Globus pallidus (tissue), 1 donor: ENCODE results near the gene CCDC90B.
"Not testable (repeated sequence)": the region's sequence is repeated elsewhere in the genome, so short reads cannot be mapped to it uniquely, and the experiment has no call there.

Experiments used
- DNase-seq: peaks from one replicate; pipeline ENCODE4 v3.0.0-alpha.2; 2015; ENCODE audit warnings: low spot score

CCDC90B gene

DNA sequence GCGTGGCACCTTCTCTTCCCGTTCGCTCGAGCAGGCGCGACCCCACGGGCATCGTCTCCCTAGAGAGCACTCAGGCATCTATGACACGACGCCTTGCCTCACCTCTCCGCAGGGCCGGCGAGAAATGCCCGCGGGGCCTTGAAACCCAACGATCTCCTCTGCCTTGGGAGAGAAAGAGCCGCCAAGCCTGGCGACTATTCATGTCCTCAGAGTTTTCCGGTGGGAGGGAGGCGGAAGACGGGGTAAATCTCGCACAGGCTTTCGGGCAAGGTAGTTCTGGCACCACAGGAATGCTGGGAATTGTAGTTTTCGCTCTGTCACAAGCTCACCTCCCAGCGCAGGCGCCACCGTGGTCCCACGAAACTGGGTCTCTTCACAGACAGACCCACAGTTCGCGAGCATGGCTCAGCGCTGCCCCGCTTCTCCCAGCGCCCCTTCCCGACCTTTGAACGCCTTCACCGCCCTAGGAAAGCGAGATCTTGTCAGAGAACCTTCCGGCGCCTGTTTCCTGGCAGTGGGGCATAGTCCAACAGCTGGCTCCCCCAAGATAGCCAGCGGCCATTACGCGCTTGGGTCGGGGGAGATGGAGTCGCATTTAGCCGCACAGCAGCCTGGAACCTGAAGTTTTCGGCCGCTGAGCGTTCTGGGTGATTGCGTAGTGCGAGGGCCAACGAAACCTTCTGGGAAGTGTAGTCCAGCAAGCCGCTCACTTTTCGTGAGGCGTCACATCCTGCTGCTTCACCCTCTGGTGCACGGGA lies at the start of gene CCDC90B:
TSS of gene CCDC90B (minus strand) at position 597 of the 758 bp plus-strand sequence. CDS start at position 202, 395 bp downstream.
- peak; percentile 99 for DNase-seq

GRCh38 chr11:83335446-83336070 lies 49.4 kb upstream of the CCDC90B start:
- DNase-seq: no peak

DNA sequence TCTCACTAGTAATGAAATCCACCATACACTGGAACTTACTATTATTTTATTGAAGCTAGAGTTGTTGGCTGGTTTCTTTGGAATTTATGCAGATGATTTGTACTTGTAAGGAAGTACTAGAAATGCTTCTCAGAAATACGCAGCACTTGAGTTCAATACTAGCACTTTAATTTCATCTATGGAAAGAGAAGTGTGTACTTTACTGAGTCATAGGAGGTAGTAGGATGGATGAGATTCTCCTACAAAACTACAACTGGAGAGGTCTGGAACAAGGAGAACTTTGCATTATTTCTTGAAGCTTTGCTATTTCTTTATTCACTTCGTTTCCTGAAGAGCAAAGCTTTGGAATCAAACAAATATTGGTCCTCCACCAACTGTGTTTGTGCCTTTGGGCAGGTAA lies 44.1 kb upstream of the CCDC90B start:
- no peak for DNase-seq

DNA sequence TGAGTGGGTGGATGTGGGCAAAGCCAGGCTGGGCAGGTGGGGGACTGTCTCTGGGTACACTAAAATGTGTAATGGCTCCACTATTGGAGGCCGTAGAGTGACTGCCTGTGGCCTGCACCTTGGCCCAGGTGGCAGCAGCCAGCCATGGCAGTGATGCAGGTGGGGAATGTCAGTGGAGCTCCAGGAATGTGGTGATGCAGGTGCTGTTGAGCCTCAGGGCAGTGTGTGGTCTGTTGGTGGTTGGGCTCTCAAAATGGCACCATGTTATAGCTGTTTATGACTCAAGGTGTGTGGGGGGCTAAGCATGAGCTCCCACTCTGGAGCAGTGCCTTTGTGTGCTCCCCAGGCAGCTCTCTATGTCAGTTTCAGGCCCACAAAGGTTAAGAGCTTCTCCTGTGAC lies 40.2 kb upstream of the CCDC90B start:
- DNase-seq: no peak

- DNase-seq: no peak
Observed at GRCh38 chr11:83319346-83319745, 33.2 kb upstream of the CCDC90B start.

DNA sequence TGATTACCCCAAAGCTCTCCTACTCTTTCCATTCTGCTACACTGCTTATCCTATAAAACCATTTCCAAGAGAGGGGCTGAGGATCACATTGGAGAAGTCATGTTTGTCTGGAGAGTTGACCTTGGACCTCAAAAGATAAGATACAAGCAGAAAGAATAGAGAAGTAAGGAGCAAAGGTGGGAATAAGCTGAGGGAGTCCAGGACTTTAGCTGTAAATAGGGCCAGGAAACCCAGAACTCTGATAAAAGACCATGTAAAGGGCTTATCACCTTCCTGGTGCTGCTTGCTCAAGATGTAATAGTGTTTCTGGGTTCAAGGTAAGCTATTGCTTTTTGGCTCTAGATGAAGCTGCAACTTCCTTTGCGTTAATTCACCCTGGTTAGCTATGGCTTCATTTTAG lies 32.8 kb upstream of the CCDC90B start:
- no peak for DNase-seq

GRCh38 chr11:83317757-83318690 lies 31.9 kb upstream of the CCDC90B start:
- no peak for DNase-seq

DNA sequence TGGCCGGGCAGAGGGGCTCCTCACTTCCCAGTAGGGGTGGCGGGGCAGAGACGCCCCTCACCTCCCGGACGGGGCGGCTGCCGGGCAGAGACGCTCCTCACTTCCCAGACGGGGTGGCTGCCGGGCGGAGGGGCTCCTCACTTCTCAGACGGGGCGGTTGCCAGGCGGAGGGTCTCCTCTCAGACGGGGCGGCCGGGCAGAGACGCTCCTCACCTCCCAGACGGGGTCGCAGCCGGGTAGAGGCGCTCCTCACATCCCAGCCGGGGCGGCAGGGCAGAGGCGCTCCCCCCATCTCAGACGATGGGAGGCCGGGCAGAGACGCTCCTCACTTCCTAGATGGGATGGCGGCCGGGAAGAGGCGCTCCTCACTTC lies 30.7 kb upstream of the CCDC90B start:
- not testable (repeated sequence) for DNase-seq

DNA sequence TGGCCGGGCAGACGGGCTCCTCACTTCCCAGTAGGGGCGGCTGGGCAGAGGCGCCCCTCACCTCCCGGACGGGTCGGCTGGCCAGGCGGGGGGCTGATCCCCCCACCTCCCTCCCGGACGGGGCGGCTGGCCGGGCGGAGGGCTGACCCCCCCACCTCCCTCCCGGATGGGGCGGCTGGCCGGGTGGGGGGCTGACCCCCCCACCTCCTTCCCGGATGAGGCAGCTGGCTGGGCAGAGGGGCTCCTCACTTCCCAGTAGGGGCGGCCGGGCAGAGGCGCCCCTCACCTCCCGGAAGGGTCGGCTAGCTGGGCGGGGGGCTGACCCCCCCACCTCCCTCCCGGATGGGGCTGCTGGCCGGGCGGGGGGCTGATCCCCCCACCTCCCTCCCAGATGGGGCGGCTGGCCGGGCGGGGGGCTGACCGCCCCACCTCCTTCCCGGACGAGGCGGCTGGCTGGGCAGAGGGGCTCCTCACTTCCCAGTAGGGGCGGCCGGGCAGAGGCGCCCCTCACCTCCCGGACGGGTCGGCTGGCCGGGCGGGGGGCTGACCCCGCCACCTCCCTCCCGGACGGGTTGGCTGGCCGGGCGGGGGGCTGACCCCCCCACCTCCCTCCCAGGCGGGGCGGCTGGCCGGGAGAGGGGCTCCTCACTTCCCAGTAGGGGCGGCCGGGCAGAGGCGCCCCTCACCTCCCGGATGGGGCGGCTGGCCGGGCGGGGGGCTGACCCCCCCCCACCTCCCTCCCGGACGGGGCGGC lies 30.2 kb upstream of the CCDC90B start:
- not testable (repeated sequence) for DNase-seq

GRCh38 chr11:83312430-83312829 lies 26.3 kb upstream of the CCDC90B start:
- DNase-seq: no peak

DNA sequence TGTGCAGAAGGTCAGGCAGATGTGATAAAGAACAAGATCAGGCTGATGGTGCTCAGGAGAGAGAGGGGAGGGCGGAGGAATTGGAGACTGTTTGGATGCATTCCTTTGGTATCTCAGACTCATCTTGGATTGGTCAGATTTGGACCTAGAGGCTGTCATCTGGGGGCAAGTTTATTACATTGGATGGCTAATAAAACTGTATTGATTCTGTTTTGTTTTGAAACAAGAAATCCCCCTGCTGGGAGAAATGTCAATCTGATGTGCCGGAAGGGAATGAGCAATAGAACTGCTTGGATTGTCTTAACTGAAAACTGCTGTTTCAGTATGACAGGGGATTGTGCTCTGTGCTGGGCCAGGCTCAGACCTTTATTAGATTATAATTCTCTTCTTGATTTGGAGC lies 25.5 kb upstream of the CCDC90B start:
- DNase-seq: no peak

- DNase-seq: no peak
Observed at GRCh38 chr11:83310718-83311117, 24.6 kb upstream of the CCDC90B start.

DNA sequence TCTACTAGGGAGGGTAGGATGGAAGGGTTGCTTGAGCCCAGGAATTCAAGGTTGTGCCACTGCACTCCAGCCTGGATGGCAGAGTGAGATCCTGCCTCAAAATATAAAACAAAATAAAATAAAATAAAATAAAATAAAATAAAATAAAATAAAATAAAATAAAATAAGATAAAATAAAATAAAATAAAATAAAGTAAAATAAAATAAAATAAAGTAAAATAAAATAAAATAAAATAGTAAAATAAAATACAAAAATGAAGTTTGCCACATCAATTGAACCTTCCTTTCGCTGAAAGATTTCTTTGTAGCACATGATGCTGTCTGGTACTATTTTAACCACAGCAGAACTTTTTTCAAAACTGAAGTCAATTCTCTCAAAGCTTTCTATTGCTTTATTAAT lies 22.4 kb upstream of the CCDC90B start:
- not testable (repeated sequence) for DNase-seq

GRCh38 chr11:83306200-83307080 lies 20.3 kb upstream of the CCDC90B start:
- no peak for DNase-seq

DNA sequence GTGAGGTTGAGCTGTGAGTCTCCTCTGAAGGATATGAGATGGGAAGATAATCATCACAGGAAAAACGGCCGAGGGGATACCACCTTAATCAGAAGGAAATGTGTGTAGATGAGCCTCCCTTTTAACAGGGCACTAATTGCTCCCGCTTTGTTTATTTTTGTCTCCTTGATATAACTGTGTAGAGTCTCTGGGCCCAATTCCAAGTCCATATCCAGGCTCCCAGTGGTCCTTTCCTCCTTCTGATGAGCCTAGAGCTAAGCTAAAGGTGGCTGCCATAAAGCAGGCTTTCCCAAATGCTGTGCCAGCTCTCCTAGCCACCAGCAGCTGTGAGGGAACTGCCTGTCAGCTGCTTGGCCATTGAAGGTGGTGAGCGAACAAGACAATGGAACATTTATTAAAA lies 17.1 kb upstream of the CCDC90B start:
- DNase-seq: no peak

DNA sequence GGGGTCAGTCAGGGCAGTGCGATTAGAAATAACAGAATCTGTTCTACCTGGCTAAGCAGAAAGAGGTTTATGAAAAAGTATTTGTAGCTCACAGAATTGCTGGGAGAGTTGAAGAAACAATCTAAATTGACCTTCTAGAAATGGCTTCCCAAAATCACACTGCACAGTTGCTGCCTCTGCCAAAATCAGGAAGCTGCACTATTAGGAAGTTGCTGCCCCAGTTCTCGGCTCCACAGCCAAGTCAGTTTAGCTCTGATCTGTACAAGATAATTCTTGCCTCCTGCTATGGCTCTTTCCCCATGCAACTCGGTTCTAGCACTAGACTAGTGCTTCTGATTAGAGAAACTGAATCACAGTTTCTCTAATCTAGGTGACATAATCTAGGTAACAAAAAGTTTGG lies 16.0 kb upstream of the CCDC90B start:
- no peak for DNase-seq

DNA sequence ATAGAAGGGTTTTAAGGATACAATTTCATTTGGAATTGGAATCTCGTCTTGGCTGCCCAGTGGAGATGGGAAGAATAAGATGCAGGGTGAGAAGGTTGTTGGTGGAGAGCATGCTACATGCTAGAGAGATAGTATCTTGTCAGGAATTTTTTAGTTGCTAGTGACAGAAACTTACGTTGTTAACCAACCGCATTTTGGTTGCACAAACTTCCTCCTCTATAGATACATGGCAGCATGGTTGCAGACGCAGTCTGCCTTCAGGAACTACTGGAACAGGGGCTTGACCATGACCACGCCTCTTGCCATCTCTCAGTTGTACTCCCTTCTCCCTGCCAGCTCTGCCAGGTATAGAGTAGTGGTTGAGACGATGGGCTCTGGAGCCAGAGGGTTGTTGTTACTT lies 13.5 kb upstream of the CCDC90B start:
- no peak for DNase-seq

GRCh38 chr11:83294208-83294607 lies 8.0 kb upstream of the CCDC90B start:
- DNase-seq: no peak

DNA sequence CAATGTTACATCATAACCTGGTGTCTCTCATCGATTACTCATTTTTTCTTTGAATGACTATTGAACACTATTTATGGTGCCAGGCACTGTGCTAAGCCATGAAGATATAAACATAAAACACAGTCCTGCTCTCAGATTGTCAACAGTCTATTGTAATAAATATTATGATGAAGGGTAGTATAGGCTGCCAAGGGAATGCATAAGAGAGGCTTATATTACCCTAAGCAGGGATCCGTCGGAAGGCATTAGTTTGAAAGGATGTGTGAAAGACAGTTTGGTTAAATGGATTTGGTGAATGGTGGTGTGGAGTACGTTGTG lies 7.2 kb upstream of the CCDC90B start:
- DNase-seq: no peak

DNA sequence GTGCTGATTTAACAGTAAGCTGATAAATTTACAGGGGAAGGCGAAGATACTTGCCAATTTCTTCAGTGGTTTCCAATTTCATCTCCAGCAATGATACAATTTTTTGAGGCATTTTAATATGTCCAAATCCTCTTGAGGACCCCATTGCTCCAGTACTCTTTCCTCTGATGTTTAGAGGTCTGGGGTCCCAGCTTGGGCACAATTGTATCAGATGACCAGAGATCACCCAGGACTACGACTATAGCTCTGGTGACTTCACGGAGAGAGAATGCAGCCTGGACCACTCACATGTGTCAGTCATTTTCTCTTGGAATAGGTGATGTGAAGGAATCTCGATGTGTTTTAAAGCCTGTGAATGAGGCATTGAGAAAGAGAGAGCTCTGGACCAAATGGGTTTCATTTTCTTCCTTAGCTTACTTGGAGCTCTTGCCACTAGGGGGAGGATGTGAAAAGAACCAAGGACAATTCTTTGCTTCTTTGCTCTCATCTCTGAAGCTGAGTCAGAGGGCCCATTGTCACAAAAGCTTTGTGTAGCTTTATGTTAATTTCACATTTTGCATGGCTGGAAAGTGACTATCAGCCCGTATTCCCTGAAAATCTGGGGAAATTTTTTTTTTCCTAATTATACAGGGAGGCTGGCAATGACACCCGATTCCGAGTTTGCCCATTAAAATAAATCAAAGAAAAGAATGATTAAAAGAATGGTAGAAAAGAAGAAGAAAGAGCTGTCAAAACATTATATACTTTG lies 6.7 kb upstream of the CCDC90B start:
- peak; percentile 91 for DNase-seq
